Transverse colon (tissue), 4 donors: ENCODE measurements around the gene SRSF10.

Experiments used
- POLR2A ChIP-seq: fragments of 450-650 bp; IDR thresholded peaks from one replicate; pipeline ENCODE4 v1.6.1; 2016; ENCODE audit warnings: antibody characterized with exemption, mild to moderate bottlenecking, moderate library complexity
- POLR2AphosphoS5 ChIP-seq, 3 donors: sonication (generic); formaldehyde crosslinking; IDR thresholded peaks; one replicate each; pipeline ENCODE4 v1.6.1; 2016; ENCODE audit warnings: antibody characterized with exemption in 3 of 3
- TF ChIP-seq, protein P1 (sequence below), 5 experiments: fragments of 200-600 bp in 3 of 5; fragments of 450-650 bp in 2 of 5; sonication (generic) in 3 of 5; IDR thresholded peaks; 1 replicate in 2 of 5; 2 replicates in 3 of 5; pipeline ENCODE4 v1.5.1; 2016 to 2017; ENCODE audit warnings: antibody characterized with exemption in 5 of 5, inconsistent platforms in 3 of 5, mild to moderate bottlenecking in 2 of 5, moderate library complexity in 1 of 5

DNA sequence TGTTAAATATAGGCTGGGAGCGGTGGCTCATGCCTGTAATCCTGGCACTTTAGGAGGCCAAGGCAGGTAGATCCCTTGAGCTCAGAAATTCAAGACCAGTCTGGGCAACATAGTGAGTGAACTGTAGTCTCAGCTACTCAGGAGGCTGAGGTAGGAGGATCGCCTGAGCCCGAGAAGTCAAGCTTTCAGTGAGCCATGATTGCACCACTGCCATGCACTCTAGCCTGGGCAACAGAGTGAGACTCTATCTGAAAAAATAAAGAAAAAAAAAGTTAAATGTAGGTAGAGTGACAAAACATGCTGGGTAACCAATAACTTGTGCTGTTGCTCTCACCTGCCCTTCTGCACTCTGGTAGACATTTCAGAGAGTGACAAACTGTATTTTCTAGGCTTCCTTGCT lies 25.0 kb upstream of the SRSF10 start:
- TF ChIP-seq, protein P1, sequence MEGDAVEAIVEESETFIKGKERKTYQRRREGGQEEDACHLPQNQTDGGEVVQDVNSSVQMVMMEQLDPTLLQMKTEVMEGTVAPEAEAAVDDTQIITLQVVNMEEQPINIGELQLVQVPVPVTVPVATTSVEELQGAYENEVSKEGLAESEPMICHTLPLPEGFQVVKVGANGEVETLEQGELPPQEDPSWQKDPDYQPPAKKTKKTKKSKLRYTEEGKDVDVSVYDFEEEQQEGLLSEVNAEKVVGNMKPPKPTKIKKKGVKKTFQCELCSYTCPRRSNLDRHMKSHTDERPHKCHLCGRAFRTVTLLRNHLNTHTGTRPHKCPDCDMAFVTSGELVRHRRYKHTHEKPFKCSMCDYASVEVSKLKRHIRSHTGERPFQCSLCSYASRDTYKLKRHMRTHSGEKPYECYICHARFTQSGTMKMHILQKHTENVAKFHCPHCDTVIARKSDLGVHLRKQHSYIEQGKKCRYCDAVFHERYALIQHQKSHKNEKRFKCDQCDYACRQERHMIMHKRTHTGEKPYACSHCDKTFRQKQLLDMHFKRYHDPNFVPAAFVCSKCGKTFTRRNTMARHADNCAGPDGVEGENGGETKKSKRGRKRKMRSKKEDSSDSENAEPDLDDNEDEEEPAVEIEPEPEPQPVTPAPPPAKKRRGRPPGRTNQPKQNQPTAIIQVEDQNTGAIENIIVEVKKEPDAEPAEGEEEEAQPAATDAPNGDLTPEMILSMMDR (IDR thresholded peaks at IDR 0.05): no peak
- TF ChIP-seq POLR2A (no peak), POLR2AphosphoS5 (IDR thresholded peaks at IDR 0.05) (no peak)
